ENCODE data around the gene SLC5A11.
"Not testable (repeated sequence)": the region's sequence is repeated elsewhere in the genome, so short reads cannot be mapped to it uniquely, and the experiment has no call there.

SLC5A11 gene, protein sequence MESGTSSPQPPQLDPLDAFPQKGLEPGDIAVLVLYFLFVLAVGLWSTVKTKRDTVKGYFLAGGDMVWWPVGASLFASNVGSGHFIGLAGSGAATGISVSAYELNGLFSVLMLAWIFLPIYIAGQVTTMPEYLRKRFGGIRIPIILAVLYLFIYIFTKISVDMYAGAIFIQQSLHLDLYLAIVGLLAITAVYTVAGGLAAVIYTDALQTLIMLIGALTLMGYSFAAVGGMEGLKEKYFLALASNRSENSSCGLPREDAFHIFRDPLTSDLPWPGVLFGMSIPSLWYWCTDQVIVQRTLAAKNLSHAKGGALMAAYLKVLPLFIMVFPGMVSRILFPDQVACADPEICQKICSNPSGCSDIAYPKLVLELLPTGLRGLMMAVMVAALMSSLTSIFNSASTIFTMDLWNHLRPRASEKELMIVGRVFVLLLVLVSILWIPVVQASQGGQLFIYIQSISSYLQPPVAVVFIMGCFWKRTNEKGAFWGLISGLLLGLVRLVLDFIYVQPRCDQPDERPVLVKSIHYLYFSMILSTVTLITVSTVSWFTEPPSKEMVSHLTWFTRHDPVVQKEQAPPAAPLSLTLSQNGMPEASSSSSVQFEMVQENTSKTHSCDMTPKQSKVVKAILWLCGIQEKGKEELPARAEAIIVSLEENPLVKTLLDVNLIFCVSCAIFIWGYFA

GRCh38 chr16:24845726-24846547, at the start of gene SLC5A11:
SLC5A11 (plus strand) TSS chr16:24845963; CDS start chr16:24858644, 12,681 bp downstream.
- DNase-seq (ENCODE audit: low read depth): no peak

DNA sequence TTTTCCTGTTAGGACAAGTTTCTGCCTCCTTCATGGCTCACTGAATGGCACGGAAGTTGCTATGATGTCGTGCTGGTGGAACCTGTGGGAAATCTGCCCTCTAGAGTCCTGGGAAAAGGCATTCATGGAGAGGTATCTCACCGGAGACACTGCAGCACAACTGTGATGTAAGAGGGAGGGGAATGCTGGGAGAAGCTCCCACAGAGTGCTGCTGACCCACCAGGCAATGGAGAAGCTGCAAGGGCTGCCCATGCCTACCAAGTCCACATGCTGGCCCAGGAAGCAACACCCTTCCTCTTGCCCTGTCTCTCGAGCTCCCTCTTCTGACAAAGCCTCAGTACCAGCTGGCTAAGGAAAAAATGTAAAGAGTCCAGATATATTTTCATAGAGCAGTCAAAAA, 45.2 kb upstream of the SLC5A11 start:
- DNase-seq (ENCODE audit: low read depth): no peak

- no peak for DNase-seq (ENCODE audit: low read depth)
Observed at GRCh38 chr16:24801761-24802302, 43.9 kb upstream of the SLC5A11 start.

DNA sequence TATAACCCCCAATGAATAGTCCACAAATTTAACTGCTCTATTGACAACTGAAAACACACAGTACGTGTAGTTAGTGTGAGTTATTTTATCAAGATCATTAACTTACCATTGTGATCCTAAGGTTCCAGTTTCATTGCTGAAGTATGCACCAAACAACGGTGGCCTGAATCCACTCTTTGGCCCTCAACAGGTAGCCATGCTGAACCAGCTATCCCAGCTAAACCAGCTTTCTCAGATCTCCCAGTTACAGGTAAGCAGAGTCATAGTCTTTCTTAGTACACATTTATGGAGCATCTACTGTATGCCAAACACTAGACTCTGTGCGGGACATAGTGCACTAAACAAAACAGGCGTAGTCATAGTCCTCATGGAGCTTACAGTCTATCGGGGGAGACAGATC, 40.3 kb upstream of the SLC5A11 start:
- no peak for DNase-seq (ENCODE audit: low read depth)

GRCh38 chr16:24807301-24807700, 38.5 kb upstream of the SLC5A11 start:
- no peak for DNase-seq (ENCODE audit: low read depth)

DNA sequence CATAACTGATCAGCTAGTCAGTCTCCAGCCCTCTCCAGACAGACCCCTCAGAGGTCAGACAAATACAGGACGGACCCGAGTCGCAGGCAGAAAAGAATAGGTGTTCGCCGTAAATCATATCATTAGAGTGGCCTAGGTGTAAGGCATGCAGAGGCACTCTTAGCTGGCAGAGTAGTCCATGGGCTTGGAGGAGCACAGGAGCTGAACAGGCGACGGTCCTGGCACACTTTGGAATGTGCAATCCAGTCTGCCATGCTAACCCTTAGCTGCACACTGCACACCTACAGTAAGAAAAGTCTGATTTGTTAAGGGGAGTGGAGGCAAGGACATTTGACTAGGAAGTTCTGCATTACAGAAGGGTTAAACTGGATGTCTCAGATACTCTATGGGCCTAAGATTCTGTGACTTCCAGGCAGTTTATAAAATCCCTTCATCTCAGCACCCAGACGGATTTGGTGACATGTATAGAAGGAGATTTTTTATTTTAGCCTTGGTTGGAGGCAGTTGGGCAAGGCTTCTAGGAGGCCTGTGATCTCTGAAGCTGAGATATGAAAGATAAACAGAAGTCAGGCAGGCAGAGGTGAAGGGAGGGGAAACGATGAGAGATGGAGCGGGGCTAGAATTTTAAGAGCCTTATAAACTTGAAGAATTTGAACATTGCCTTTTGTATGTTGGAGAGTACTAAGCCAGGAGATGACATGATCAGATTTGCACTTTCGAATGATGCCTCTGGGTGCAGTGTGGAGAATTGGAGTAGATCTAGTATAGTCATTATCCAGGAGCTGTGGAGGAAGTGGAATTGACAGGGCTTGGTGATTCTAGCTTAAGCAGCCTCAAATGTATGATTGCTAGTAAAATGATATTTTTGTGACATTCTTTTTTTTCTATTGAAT, 34.6 kb upstream of the SLC5A11 start:
- no peak for DNase-seq (ENCODE audit: low read depth)

DNA sequence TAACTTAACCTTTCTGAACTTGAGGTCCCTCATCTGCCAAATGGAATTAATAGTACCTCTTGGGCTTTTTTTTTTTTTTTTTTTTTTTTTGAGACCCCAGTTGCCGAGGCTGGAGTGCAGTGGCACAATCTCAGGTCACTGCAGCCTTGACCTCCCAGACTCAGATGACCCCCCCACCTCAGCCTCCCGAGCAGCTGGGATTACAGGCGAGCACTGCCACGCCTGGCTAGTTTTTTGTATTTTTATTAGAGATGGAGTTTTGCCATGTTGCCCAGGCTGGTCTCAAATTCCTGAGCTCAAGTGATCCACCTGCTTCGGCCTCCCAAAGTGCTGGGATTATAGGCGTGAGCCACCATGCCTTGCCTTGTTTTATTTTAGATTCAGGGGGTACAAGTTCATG, 33.0 kb upstream of the SLC5A11 start:
- DNase-seq (ENCODE audit: low read depth): not testable (repeated sequence)

- no peak for DNase-seq (ENCODE audit: low read depth)
Observed at GRCh38 chr16:24815021-24815420, 30.7 kb upstream of the SLC5A11 start.

DNA sequence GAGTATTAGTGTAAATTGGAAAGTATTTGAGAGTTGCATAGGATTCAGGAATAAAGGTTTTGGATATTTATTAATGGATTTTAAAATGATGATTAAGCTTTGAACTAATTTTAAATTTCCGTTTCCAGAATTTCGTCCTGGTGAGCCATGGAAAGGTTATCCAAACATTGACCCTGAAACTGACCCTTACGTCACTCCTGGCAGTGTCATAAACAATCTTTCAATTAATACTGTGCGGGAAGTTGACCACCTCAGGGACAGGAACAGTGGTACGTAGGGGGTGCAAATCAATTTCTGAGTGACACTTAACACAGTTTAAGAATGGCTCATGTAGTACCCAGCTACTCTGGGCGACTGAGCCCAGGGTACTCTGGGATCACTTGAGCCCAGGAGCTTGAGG, 29.1 kb upstream of the SLC5A11 start:
- no peak for DNase-seq (ENCODE audit: low read depth)

DNA sequence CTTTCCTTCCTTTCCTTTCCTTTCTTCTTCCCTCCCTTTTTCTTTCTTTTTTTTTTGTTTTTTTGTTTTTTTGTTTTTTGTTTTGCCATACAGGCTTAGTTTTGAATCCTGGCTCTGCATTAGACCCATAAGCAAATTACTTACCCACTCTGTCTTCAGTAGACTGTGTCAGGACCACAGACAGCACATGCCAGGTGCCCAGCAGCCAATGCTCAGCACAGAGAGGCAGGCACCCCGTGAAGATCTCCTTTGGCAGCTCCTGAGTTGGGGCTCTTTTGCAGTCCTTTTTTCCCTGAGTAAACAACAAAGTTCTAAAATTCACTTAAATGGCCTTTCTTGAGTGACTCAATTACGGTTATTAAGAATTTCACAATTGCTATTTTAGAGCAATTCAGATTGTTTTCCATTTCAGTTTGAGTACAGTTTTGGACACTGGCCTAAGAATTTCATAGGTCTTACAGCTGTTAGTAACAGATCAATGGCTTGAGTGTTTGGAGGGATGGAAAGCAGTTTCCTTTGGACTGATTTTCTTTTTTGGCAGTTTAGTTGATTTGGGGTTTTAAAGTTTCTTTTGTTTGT, 26.2 kb upstream of the SLC5A11 start:
- no peak for DNase-seq (ENCODE audit: low read depth)

- no peak for DNase-seq (ENCODE audit: low read depth)
Observed at GRCh38 chr16:24820522-24820921, 25.2 kb upstream of the SLC5A11 start.

GRCh38 chr16:24821129-24821528, 24.6 kb upstream of the SLC5A11 start:
- no peak for DNase-seq (ENCODE audit: low read depth)

GRCh38 chr16:24822542-24822941, 23.2 kb upstream of the SLC5A11 start:
- no peak for DNase-seq (ENCODE audit: low read depth)

DNA sequence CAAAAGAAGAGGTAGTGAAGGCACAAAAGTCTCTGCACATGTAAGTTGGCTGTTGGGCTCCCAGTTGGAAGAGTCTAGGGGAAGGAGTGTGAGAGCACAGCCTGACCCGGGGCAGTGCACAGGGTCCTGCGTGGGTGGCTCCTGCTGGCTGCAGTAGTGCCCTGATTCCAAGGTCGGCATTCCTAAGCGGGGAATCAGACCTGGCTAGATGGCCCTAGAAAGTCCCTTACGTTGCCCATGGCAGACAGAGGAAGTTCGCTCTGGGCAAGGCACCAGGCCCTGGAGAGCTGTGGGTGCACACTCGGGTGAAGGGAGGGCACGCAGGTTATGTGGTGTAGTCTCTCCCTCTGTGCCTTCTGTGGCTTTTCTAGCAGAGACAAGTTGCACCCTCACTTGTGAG, 22.8 kb upstream of the SLC5A11 start:
- DNase-seq (ENCODE audit: low read depth): no peak

- no peak for DNase-seq (ENCODE audit: low read depth)
Observed at GRCh38 chr16:24825696-24826095, 20.1 kb upstream of the SLC5A11 start.

DNA sequence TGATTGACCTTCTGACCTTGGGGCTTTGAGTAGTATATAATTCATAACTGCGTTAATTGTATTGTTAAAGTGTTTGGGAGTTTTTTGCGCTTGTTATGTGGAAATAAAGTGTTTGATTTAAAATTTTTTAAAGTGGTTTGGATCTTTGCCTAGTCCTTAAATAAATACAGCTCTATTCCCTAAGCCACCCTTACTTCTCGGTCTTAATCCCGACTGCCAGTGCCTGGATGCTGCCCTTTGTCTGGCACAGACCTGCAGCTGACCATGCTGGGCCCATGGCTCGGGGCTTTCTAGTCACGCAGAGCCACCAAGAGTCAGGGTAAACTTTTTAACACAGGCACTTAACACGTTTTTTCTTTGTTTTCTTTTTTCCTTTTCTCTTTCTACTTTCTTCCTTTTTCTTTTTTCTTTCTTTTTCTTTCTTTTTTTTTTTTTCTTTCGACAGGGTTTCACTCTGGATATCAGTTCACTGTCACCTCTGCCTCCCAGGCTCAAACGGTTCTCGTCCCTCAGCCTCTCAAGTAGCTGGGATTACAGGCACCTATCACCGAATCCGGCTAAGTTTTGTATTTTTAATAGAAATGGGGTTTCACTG, 19.6 kb upstream of the SLC5A11 start:
- no peak for DNase-seq (ENCODE audit: low read depth)

DNA sequence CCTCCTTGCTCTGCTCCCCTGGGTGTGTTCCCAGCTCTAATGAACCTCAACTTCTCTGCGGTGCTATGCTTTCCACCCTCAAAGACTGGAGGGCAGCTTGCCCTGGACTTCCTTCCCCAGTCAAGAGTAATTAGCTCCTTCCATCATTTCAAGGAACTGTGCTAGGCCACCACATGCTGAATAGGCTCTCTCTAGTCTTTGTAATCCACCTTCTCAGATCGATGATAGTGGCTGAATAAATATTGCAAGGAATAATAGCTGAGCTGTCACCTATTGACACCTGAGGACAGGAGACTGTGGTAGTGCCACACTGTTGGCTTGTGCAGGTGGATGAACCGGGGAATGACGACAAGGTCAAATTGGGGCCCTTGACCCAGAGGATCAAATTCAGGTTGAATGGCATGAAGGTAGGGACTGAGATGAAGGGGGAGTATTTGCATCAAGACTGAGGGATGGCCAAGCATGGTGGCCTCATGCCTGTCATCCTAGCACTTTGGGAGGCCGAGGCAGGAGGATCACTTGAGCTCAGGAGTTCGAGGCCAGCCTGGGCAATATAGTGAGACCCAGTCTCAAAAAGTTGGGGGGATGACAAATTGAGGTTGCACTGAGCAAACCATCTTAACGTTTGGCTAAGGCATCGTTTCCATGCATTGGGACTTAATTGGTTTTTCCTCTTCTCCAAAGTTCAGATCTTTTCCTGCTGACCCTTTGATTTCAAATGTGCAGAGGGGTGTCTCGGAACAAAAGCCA, 18.8 kb upstream of the SLC5A11 start:
- DNase-seq (ENCODE audit: low read depth): no peak

GRCh38 chr16:24829153-24829552, 16.6 kb upstream of the SLC5A11 start:
- DNase-seq (ENCODE audit: low read depth): no peak

DNA sequence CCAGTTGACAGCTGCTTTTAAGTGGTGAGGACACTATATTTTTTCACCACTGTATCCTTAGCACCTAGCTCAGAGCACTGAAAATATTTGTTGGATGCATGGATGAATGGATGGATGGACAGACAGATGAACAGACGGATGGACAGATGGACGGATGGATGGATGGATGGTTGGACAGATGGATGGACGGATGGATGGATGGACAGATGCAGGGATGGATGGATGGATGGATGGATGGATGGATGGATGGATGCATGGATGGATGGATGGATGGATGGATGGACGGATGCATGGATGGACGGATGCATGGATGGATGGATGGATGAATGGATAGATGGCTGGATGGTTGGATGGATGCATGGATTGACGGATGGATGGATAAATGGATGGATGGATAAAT, 12.4 kb upstream of the SLC5A11 start:
- no peak for DNase-seq (ENCODE audit: low read depth)

Measured in CMK (cell line).